HL-60 (cell line): ENCODE results near the gene WDR7.

ENCODE experiments used
- GABPA ChIP-seq: IDR thresholded peaks from 2 replicates; pipeline ENCODE4 v1.6.1; 2012; ENCODE audit warnings: low read depth
- POLR2AphosphoS5 ChIP-seq: IDR thresholded peaks from 2 replicates; pipeline ENCODE4 v1.6.1; 2012; ENCODE audit warnings: low read depth
- SPI1 ChIP-seq: IDR thresholded peaks from 2 replicates; pipeline ENCODE4 v1.6.1; 2012; ENCODE audit warnings: low read depth, mild to moderate bottlenecking, borderline replicate concordance
- TF ChIP-seq, protein P1 (sequence below): IDR thresholded peaks from one replicate; pipeline ENCODE4 v1.5.1; 2011; ENCODE audit warnings: low read length, control low read depth, inconsistent platforms; ENCODE audit not compliant: insufficient read depth
- TF ChIP-seq, protein P2 (sequence below): IDR thresholded peaks from 2 replicates; pipeline ENCODE4 v1.6.1; 2012; ENCODE audit warnings: low read depth; ENCODE audit not compliant: insufficient replicate concordance

DNA sequence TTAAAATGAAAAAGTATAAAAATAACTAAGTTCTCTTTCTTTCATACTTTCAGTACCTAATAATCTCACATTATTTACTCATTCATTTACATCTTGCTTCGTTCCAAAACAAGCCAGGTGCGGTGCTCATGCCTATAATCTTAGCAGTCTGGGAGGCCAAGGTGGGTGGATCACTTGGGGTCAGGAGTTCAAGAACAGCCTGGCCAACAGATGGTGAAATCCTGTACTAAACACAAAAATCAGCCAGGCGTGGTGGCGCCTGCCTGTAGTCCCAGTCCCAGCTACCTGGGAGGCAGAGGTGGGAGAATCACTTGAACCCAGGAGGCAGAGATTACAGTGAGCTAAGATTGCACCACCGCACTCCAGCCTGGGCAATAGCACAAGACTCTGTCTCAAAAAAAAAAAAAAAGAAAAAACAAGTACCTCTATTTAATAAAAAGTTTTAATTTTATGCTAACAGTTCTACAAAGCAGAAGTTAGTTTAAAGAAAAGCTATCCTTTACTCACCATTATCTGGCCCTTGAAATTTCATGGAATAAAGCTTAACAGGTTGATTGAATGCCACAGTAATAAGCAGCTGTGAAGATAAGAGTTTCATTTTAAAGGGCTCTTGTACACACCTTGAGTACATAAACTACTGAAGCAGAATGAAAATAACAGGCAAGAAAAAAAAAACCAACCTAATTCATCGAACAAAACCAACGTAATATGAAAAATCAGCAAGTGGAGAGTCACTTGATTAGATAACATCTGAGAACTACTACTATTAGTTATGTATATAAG is 35.2 kb upstream of the WDR7 start:
- TF ChIP-seq, protein P1, sequence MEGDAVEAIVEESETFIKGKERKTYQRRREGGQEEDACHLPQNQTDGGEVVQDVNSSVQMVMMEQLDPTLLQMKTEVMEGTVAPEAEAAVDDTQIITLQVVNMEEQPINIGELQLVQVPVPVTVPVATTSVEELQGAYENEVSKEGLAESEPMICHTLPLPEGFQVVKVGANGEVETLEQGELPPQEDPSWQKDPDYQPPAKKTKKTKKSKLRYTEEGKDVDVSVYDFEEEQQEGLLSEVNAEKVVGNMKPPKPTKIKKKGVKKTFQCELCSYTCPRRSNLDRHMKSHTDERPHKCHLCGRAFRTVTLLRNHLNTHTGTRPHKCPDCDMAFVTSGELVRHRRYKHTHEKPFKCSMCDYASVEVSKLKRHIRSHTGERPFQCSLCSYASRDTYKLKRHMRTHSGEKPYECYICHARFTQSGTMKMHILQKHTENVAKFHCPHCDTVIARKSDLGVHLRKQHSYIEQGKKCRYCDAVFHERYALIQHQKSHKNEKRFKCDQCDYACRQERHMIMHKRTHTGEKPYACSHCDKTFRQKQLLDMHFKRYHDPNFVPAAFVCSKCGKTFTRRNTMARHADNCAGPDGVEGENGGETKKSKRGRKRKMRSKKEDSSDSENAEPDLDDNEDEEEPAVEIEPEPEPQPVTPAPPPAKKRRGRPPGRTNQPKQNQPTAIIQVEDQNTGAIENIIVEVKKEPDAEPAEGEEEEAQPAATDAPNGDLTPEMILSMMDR: no peak
- TF ChIP-seq POLR2AphosphoS5: no peak
- TF ChIP-seq, protein P2, sequence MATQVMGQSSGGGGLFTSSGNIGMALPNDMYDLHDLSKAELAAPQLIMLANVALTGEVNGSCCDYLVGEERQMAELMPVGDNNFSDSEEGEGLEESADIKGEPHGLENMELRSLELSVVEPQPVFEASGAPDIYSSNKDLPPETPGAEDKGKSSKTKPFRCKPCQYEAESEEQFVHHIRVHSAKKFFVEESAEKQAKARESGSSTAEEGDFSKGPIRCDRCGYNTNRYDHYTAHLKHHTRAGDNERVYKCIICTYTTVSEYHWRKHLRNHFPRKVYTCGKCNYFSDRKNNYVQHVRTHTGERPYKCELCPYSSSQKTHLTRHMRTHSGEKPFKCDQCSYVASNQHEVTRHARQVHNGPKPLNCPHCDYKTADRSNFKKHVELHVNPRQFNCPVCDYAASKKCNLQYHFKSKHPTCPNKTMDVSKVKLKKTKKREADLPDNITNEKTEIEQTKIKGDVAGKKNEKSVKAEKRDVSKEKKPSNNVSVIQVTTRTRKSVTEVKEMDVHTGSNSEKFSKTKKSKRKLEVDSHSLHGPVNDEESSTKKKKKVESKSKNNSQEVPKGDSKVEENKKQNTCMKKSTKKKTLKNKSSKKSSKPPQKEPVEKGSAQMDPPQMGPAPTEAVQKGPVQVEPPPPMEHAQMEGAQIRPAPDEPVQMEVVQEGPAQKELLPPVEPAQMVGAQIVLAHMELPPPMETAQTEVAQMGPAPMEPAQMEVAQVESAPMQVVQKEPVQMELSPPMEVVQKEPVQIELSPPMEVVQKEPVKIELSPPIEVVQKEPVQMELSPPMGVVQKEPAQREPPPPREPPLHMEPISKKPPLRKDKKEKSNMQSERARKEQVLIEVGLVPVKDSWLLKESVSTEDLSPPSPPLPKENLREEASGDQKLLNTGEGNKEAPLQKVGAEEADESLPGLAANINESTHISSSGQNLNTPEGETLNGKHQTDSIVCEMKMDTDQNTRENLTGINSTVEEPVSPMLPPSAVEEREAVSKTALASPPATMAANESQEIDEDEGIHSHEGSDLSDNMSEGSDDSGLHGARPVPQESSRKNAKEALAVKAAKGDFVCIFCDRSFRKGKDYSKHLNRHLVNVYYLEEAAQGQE: no peak
- no peak for TF ChIP-seq GABPA
- TF ChIP-seq SPI1: no peak
